ENCODE data around the gene TBC1D22B. TPM values are rescaled to one million over a fixed set of nuclear protein-coding genes. Genes with fewer than 3 reads are reported as not detected.

Gene TBC1D22B
- total and polyA plus RNA-seq, 9 of the 15 experiments (the other 6 are each of a cell fraction or from before 2014, with no cell fraction given) = 4.8 to 24.2 (median 13.5) TPM

DNA sequence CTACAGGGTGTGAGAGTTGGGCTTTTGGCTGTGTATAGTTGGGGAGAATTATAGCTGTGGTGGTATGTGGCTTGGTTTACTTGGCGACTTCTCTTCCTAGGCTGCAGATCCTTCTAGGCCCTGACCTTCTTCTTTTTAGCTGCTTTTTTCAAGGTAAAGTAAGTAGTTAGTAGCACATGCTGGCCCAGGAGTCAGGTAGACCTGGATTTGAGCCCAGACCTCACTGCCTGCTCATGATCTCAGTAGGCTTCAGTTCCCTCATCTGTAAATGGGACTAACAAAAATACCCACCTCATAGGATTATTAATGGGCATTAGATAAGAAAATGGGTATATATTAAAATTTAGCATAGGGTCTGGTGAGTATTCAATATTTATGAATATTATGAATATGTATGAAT is 17.8 kb downstream of the TBC1D22B start (continued):
- TF ChIP-seq ZMIZ1 (IDR thresholded peaks at IDR 0.05; ENCODE audit: low read depth in 2 of 2, low read length in 2 of 2) = no peak
- TF ChIP-seq, protein P1, sequence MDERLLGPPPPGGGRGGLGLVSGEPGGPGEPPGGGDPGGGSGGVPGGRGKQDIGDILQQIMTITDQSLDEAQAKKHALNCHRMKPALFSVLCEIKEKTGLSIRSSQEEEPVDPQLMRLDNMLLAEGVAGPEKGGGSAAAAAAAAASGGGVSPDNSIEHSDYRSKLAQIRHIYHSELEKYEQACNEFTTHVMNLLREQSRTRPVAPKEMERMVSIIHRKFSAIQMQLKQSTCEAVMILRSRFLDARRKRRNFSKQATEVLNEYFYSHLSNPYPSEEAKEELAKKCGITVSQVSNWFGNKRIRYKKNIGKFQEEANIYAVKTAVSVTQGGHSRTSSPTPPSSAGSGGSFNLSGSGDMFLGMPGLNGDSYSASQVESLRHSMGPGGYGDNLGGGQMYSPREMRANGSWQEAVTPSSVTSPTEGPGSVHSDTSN (CRISPR knock-in tag; IDR thresholded peaks at IDR 0.05; ENCODE audit: low read depth) = no peak
- TF ChIP-seq, protein P1 (tag; conservative IDR thresholded peaks at IDR 0.05; ENCODE audit: low read depth) = no peak
- no peak for TF ChIP-seq ZNF75A (CRISPR knock-in tag; IDR thresholded peaks at IDR 0.05)
- no peak for TF ChIP-seq HMG20A (CRISPR knock-in tag; conservative IDR thresholded peaks at IDR 0.05)
- TF ChIP-seq LCOR (CRISPR knock-in tag; IDR thresholded peaks at IDR 0.05) = no peak
- TF ChIP-seq CTBP1 (IDR thresholded peaks at IDR 0.05; ENCODE audit: borderline replicate concordance) = no peak
- TF ChIP-seq MCM5 (IDR thresholded peaks at IDR 0.05; ENCODE audit: low read depth) = no peak
